ENCODE results near the gene CDRT4.

GRCh38 chr17:15492791-15493692, 25.6 kb upstream of the CDRT4 start:
- TF ChIP-seq, protein P1, sequence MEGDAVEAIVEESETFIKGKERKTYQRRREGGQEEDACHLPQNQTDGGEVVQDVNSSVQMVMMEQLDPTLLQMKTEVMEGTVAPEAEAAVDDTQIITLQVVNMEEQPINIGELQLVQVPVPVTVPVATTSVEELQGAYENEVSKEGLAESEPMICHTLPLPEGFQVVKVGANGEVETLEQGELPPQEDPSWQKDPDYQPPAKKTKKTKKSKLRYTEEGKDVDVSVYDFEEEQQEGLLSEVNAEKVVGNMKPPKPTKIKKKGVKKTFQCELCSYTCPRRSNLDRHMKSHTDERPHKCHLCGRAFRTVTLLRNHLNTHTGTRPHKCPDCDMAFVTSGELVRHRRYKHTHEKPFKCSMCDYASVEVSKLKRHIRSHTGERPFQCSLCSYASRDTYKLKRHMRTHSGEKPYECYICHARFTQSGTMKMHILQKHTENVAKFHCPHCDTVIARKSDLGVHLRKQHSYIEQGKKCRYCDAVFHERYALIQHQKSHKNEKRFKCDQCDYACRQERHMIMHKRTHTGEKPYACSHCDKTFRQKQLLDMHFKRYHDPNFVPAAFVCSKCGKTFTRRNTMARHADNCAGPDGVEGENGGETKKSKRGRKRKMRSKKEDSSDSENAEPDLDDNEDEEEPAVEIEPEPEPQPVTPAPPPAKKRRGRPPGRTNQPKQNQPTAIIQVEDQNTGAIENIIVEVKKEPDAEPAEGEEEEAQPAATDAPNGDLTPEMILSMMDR (IDR thresholded peaks at IDR 0.05), result no peak
- TF ChIP-seq POLR2A (IDR thresholded peaks at IDR 0.05), result no peak
